Nephron progenitor cell (in vitro differentiated cells): Measurements from ENCODE around the gene MAD2L2.

Experiments used
- DNase-seq: peaks from one replicate; pipeline ENCODE4 v3.0.0; 2021
- H3K27ac Mint-ChIP-seq: 2 replicates; pipeline ENCODE4 v1.8.0; 2021; ENCODE audit warnings: mild to moderate bottlenecking, moderate library complexity, mixed read lengths
- H3K27me3 Mint-ChIP-seq: 2 replicates; pipeline ENCODE4 v1.8.0; 2021; ENCODE audit warnings: mild to moderate bottlenecking, low read depth, mixed read lengths; ENCODE audit not compliant: poor library complexity
- H3K36me3 Mint-ChIP-seq: 2 replicates; pipeline ENCODE4 v1.8.0; 2021; ENCODE audit warnings: low read depth, mixed read lengths
- H3K4me1 Mint-ChIP-seq: 2 replicates; pipeline ENCODE4 v1.8.0; 2021; ENCODE audit warnings: mixed read lengths
- H3K4me3 Mint-ChIP-seq: 2 replicates; pipeline ENCODE4 v1.8.0; 2021; ENCODE audit warnings: mild to moderate bottlenecking, moderate library complexity, mixed read lengths
- H3K9me3 Mint-ChIP-seq: 2 replicates; pipeline ENCODE4 v1.8.0; 2021; ENCODE audit warnings: mild to moderate bottlenecking, moderate library complexity, mixed read lengths
- CTCF ChIP-seq: fragments of 200-600 bp; sonication (generic); IDR thresholded peaks from 2 replicates; pipeline ENCODE4 v1.5.0; 2021; ENCODE audit warnings: antibody characterized with exemption

The MAD2L2 gene

GRCh38 chr1:11704194-11704529 is 23.2 kb upstream of the MAD2L2 start:
- H3K27me3 Mint-ChIP-seq = peaks cover 10% of the 10 kb centered on the region
- peaks cover 3% of the 10 kb centered on the region for H3K36me3 Mint-ChIP-seq
- TF ChIP-seq CTCF = no peak
- H3K27ac Mint-ChIP-seq = peak overlapping the region; percentile 64
- DNase-seq = no peak
- H3K4me3 Mint-ChIP-seq = peak overlapping the region; percentile 50
- peaks cover 70% of the 10 kb centered on the region for H3K4me1 Mint-ChIP-seq
- no peaks in the 10 kb centered on the region for H3K9me3 Mint-ChIP-seq

GRCh38 chr1:11703357-11704193 is 22.6 kb upstream of the MAD2L2 start:
- no peak overlapping the region for H3K4me3 Mint-ChIP-seq
- peak overlapping the region; percentile 64 for H3K27ac Mint-ChIP-seq

GRCh38 chr1:11701981-11702803 is 21.2 kb upstream of the MAD2L2 start:
- TF ChIP-seq CTCF = no peak
- no peaks in the 10 kb centered on the region for H3K36me3 Mint-ChIP-seq
- DNase-seq = no peak
- H3K4me1 Mint-ChIP-seq = peaks cover 64% of the 10 kb centered on the region
- H3K9me3 Mint-ChIP-seq = no peaks in the 10 kb centered on the region
- peaks cover 10% of the 10 kb centered on the region for H3K27me3 Mint-ChIP-seq
- no peak overlapping the region for H3K4me3 Mint-ChIP-seq
- no peak overlapping the region for H3K27ac Mint-ChIP-seq

More at GRCh38 chr1:11703357-11704193, 22.6 kb upstream of the MAD2L2 start:
- Mint-ChIP-seq H3K27me3 (peaks cover 10% of the 10 kb centered on the region), H3K4me1 (peaks cover 72% of the 10 kb centered on the region), H3K9me3 (no peaks in the 10 kb centered on the region), H3K36me3 (no peaks in the 10 kb centered on the region)
- TF ChIP-seq CTCF = no peak
- DNase-seq = no peak

- peaks cover 58% of the 10 kb centered on the region for H3K4me1 Mint-ChIP-seq
- H3K4me3 Mint-ChIP-seq = no peak overlapping the region
- H3K27ac Mint-ChIP-seq = no peak overlapping the region
- H3K36me3 Mint-ChIP-seq = no peaks in the 10 kb centered on the region
- peaks cover 11% of the 10 kb centered on the region for H3K27me3 Mint-ChIP-seq
- TF ChIP-seq CTCF = no peak
- H3K9me3 Mint-ChIP-seq = no peaks in the 10 kb centered on the region
- no peak for DNase-seq
These were observed 20.6 kb upstream of the MAD2L2 start for GRCh38 chr1:11701551-11701961.

- no peak overlapping the region for H3K4me3 Mint-ChIP-seq
- H3K27me3 Mint-ChIP-seq = peaks cover 17% of the 10 kb centered on the region
- peaks cover 54% of the 10 kb centered on the region for H3K4me1 Mint-ChIP-seq
- peak; percentile 43 for DNase-seq
- no peak overlapping the region for H3K27ac Mint-ChIP-seq
- TF ChIP-seq CTCF = no peak
- H3K9me3 Mint-ChIP-seq = no peaks in the 10 kb centered on the region
- no peaks in the 10 kb centered on the region for H3K36me3 Mint-ChIP-seq
These were observed 19.9 kb upstream of the MAD2L2 start for GRCh38 chr1:11700601-11701467.
